HG02678 (cell line): ENCODE data around the gene SLC66A2.
"Not testable (repeated sequence)": the region's sequence is repeated elsewhere in the genome, so short reads cannot be mapped to it uniquely, and the experiment has no call there.

ENCODE experiments used
- ATAC-seq: cut with Tn5 transposase; IDR thresholded peaks from one replicate; pipeline ENCODE4 v1.9.1; 2021; ENCODE audit warnings: mild to moderate bottlenecking, moderate library complexity; ENCODE audit not compliant: unreplicated experiment

SLC66A2 gene

DNA sequence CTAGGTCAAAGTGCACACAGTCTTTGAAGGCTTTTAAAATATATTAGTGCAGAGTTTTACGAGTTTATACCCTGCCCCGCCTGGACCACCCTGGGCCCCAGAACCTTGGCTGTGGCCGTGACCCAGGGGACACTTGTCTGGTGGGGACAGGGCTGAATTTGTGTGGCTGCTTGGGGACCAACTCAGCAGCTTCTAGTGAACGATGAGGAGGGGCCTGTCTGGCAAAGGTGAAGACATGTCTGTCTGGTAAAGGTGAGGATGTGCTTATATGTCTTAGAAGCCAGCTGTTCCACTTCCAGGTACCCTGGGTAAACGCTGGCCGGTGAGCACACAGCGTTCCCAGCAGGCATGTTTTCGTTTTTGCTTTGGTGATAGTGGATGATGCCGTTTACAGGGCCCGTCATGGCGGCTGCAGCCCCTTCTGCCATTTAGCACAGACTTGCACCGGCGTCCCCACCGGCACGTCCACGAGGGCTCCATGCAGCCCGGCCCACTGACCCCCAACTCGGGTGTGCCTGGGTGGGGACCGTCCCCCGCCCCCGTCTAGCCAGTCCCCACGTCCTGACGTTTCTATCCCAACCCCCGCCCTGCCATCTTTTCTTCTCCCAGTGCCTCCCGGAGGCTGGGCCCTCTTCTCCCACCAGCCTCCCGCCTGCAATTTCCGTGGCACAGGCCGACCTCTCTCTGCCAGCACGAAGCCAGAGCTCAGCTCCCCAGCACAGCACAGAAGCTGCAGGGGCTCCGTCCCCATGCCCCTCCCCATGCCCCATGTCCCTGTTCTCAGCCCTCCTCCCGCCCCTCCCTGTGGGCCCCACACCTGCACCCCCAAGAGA lies 67.8 kb downstream of the SLC66A2 start:
- no peak for ATAC-seq

DNA sequence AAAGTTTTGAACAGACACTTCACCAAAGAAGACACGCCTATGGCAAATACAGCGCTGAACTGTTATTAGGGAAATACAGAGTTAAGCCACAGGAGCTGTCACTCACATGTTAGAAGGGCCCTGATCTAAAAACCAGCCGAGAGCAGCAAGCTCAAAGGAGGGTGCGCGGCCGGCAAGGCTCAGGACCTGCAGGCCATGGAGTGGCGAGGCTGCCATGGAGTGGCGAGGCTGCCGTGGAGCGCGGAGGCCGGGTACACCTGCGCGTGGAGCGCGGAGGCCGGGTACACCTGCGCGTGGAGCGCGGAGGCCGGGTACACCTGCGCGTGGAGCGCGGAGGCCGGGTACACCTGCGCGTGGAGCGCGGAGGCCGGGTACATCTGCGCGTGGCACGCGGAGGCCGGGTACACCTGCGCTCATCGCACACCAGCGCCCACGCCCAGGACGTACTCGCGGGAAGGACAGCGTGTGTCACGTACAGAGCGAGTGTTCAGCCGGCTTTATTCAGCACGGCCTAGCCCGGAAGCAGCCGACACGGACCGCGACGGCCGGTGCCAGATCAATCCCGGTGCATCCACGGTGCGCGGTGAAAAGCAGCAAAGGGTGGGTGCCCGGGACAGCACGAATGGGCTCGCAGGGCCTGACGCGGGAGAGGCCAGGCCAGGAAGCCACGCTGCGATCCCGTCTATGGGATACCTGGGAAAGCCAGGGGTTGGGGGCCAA lies 68.8 kb downstream of the SLC66A2 start:
- ATAC-seq, result no peak

- no peak for ATAC-seq
Measured at GRCh38 chr18:79881695-79882094, 69.8 kb downstream of the SLC66A2 start.

DNA sequence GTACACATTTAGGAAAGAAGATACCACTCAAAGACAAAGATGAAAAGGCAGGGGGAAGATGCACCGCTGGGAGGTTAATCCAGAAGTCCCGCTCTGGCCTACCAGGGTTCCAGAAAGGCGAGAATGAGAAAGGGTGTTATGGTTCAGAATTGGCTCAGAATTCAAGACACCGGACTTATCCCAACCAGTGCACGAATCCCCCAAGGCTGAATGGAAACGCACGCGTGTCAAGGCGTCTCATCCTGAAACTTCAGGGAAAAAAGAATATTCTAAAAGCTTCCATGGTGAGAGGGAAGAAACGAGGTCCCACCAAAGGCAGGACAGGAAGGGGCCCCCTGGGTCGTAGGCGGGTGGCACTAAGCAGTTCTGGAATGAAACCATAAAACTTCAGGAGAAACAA lies 71.9 kb downstream of the SLC66A2 start:
- no peak for ATAC-seq

GRCh38 chr18:79878741-79879378 lies 72.6 kb downstream of the SLC66A2 start:
- ATAC-seq, result no peak

DNA sequence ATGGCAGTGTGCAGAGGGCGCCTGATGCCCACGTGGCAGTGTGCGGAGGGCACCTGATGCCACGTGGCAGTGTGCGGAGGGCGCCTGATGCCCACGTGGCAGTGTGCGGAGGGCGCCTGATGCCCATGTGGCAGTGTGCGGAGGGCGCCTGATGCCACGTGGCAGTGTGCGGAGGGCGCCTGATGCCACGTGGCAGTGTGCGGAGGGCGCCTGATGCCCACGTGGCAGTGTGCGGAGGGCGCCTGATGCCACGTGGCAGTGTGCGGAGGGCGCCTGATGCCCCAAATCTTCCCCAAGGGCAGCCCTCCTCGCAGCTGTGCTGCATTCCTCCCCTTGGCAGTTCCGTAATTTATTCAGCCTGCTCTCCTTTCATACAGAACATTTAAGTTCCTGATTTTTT lies 73.2 kb downstream of the SLC66A2 start:
- ATAC-seq, result not testable (repeated sequence)

DNA sequence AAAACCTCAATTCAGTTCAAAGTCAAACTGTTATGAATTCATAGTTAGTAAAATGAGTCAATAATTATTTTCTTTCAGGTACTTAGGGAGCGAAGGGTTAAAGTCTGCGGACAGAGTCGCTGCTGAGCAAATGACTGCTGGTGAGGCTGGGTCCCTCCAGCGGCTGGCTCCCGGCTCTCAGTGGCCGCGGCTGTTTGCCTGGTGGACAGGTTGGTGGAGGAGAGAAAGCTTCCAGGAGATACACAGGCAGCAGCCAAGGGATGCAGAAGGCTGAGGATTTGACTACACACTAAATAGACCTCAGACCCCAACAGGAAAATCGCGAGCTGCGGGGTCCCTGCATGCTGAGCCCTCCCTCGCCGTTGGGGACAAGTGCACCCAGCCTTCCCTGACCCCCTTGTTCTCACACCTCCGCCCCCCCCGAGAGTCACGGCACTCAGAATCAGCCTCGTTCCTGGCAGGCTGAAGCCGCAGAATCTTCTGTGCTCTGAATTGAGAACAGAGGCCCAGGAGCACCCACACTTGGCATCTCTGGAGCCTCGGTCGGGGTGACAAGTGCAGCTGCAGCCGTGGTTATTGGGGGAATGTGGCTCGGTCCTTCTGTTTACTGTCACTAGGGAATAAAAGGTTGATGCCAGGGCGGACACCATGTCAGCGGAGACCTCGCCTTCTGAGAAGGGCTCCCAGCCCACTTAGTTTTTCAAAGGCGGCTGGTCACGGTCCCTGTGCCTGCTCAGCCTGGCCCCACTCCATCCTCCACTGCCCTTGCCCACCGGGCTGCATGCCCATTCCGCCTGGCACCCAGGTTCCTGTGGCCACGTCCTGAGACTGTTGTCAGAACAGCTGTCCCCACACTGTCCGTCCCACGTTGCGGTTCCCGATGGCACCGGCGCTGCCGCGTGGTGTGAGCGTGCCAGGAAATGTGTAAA lies 74.0 kb downstream of the SLC66A2 start:
- no peak for ATAC-seq

DNA sequence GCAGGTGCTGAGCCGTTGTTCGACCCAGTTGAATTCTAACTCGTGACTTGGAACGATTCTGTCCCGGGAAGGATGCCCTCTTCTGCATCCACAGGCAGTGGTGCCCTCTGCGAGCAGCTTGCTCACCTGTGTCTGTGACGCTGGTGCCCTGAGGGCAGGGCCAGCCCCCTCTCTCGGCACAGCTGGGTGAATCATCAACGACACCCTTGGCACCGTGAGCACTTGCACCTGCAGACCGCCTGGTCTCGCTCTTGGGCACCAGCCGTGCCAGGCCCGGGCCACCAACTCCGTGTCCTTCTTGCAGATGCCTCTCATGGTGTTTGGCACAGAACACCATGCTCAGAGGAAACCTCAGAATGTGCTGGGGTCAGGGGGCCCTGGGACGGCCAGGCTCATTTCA lies 75.0 kb downstream of the SLC66A2 start:
- ATAC-seq, result no peak

DNA sequence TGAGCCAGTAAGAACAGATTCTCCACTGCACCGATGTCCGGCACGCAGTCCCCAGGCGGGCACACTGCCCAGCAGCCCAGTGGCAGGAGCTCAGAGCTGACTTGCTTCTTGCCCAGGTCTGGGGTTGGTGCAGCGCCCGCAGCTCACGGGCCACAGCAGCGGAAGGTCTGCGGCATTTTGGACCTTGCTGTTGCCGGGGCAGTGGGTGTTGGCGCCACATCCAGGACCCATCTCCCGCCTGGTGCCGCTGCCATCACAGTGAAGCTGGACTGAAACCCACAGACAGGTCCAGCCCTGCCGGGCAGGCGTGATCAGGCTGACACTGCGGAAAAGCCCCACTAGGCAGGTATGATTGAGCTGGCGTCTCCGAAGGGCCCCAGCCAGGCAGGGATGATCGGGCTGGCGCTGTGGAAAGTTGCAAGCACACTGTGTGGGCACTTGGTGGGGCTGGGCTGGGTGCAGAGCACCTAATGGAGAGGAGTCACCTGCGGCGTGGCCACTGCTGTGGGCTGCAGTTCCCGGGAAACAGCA lies 75.5 kb downstream of the SLC66A2 start:
- ATAC-seq, result no peak

GRCh38 chr18:79875531-79875919 lies 75.9 kb downstream of the SLC66A2 start:
- ATAC-seq, result no peak

DNA sequence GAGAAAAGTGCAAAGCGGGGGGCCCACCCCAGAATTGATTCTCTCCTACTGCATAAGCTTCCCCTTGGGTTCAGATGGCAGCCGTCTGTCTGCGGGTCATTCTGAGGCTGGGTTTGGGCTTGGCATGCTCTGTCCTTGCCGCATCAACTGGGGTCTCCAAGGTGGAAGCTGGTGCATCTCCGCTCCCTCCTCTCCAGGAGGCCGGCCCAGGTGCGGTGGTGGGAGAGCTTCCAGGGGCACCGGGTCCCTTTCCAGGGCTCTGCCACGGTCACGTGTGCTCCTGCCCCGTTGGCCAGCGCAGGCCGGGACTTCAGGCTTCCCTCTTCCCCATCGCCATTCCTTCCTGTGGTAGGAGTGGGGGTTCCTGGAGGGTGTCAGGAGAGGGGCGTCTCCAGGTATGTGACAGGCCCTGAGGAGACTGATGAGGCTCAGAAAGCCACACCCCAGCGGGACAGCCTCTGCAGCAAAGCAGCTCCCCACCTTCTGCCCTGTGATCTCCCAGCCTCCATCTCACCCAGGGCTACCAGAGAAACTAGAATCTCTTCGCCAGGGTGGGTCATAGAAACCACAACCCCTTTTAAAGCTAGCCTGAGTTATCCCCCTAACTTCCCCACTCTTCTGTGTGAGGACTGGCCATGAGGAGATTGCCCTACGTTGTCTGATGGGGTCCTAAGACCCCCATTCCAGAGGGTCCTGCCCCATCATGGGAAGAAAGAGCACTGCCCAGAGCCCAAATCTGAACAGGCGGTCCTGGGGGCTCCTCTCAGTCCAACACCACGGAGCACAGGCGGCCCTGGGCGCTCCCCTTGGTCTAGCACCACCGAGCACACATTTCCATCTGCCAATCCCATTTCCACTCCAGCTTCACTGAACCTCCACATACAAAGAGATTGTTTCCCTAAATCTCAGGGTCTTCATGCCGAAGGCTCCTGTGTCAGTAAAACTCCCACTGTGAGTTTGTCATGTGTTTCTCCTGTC lies 76.6 kb downstream of the SLC66A2 start:
- ATAC-seq, result no peak

DNA sequence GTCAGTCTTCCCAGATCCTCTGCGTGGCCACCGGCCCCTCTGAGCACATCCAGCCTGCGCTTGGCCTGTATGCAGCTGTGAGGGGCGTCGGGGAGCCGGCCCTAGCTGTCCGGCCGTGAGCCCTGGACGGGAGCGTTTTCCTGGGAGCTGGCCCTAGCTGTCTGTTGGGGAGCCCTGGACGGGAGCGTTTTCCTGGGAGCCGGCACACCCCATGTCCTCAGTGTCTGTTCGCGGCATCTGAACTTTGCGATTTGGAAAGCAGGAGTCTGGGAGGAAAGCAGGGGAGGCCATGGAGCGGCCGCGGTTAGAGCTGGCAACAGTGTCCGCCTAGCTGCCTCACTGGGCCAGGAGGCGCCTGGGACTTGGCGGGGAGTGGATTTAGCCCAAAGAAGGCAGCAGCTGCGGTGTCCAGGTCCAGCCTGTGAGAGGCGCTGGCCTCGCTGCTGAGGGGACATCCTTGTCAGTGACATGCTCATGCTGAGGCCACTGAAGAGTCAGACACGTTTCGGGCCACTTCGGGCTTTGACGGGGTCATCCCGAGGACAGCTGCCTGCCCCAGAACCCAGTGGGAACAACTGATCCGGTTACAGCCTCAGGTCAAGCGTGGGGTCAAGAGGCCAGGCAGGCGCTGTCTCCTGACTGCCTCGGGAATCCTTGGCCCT lies 77.9 kb downstream of the SLC66A2 start:
- no peak for ATAC-seq

GRCh38 chr18:79872527-79873444 lies 78.7 kb downstream of the SLC66A2 start:
- no peak for ATAC-seq

DNA sequence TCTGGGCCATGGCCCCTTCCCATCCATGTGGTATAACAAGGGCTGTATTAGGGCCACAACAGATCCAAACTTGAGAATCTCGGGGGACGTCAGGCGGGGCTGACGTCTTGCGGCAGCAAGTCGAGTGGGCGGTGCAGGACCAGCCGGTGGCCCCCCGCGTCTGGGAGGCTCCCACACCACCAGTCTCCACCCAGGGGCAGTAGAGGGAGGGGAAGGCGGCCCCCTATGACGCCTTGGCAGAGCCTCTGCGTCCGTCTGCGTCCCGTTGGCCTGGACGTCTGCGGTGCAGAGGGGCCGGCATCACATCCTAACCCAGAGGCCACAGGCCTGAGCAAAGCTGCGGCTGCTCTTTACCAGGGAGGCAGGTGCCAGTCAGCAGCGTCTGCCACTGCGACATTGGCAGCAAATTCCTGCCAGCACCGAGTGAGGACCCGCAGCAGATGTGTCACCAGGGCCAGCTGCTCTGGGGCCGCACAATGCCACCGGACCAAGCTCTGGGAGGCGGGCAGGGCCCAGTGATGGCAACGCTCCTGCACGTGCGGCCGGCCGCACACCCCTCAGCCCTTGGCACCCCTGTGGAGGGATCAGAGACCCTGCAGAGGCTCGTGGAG lies 79.9 kb downstream of the SLC66A2 start:
- ATAC-seq, result no peak

GRCh38 chr18:79871026-79871390 lies 80.4 kb downstream of the SLC66A2 start:
- no peak for ATAC-seq

DNA sequence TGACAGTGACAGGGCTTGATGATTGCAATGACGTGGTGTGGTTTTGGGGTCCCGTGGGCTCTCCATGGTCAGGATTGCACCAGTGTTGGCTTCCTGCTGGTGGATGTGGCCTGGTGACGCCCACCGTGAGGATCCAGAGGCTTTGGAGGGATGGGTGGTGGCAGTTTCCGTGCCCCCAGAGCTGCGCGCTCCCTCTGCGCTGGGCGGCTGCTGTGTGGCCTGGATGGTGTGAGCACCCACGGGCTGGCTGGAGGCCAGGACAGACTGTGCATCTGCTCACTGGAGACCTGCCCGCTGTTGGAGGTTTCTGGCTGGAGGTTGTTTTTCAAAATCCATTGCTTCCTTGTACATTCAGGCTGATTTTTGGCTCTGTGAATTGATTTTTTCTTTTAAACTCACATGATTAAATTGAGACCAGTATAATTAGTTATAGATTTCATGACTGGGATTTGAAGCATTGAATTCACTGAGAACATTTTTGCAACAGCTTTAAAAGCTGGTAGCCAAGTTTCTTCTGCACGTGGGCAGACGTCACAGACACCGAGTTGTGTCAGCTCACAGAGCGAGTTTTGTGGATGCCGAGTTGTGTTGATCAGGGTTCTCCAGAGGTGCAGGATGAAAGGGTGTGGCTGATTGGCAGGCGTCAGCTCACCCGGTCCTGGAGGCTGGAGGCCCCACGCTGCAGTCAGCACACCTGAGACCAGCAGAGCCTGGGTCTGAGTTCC lies 81.0 kb downstream of the SLC66A2 start:
- no peak for ATAC-seq
